HG03064 (cell line): ENCODE measurements around the gene TMEM179B.
"Not testable (repeated sequence)": the region's sequence is repeated elsewhere in the genome, so short reads cannot be mapped to it uniquely, and the experiment has no call there.

ENCODE experiments used
- ATAC-seq: cut with Tn5 transposase; IDR thresholded peaks from one replicate; pipeline ENCODE4 v1.9.1; 2021; ENCODE audit warnings: low read depth; ENCODE audit not compliant: unreplicated experiment

The TMEM179B gene

DNA sequence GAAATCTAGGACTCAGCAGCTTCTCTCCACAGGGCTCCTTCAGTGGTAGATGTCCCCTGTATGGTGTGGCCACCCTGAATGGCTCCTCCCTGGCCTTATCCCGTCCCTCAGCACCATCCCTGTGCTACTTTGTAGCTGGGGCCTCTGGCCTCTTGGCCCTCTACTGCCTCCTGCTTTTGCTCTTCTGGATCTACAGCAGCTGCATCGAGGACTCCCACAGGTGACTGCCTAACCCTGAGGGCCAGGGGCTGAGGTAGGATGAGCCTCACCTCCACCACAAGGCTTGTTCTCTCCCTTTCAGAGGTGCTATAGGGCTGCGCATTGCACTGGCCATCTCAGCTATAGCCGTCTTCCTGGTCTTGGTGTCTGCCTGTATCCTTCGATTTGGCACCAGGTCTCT, 1.8 kb downstream of the TMEM179B start:
- no peak for ATAC-seq

- ATAC-seq = no peak
Observed at GRCh38 chr11:62789576-62789975, 2.4 kb downstream of the TMEM179B start.

DNA sequence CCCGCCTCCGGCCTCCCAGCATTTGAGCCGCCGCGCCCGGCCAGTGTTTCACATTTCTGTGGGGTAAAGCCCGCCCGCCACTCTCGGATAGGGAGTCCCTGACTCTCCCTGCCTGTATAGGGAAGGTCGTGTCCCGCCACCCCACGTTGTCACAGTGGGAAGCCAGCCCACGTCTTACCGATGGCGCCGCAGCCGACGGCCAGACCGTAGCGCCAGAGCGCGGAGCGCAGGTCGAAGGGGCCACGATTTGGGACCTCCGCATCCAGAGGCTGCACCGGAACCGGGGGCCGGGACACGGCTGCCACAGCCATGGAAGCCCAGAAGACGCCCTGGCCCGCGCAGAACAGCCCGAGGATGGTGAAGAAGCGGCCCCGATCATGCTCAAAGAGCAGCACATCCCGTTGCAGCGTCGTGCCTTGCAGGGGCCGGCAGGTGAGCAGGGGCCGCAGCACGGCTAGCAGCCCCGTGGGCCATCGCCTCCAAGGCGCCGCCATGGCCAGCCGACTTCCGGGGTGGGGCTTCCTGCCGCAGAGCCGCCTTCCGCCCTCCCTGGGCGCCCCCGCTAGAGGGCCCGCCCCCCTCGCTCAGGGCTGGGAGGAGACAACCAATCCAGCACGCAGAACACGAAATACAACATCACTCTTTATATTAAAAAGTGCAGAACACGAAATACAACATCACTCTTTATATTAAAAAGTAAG, 4.4 kb downstream of the TMEM179B start, which contains the start of gene TMEM223:
Gene TMEM223 (minus strand): TSS at position 506 of the 701 bp plus-strand sequence. CDS start 12 bp downstream, at position 494.
- ATAC-seq = peak; percentile 54

DNA sequence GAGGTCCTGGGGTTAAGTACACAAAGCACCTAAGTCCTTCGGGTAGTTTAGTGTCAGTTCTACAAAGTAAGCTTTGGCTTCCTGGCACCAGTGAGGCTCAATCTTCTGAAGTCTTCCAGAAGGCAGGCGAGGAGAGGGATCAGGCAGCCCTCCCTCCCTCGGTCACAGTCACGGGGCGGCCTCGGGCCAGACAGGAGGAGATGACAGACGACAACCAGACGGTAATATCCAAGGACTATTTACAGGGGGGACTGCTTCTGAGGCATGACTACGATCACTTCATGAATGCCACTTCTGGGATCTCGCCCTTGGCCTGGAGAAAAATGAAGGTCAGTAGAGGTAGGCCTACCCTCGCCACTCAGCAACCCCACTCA, 5.0 kb downstream of the TMEM179B start:
- no peak for ATAC-seq

DNA sequence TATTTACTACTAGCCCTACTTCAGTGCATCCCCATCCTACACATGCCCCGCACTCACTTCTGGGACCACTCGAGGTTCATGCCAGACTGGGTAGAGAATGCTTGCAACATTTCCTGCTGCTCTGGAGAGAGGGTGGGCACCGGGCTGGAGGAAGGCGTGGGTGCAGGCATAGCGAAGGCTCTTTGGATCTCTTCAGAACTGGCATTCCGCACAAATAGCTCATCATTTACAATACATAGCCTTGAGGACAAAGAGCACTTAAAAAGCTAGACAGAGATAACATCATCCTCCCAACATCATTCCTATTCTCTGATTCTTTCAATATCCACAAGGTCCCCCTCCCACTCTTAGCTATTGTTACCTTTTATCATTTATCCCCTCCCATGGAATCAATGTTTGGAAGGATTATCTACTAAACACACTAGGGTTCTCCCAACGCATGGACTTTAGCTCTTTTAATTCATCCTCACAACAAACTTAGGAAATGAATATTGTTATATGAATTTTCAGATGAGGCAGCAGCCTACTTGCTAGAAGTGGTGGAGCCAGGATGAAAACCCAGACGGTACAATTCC, 7.1 kb downstream of the TMEM179B start:
- ATAC-seq = no peak

DNA sequence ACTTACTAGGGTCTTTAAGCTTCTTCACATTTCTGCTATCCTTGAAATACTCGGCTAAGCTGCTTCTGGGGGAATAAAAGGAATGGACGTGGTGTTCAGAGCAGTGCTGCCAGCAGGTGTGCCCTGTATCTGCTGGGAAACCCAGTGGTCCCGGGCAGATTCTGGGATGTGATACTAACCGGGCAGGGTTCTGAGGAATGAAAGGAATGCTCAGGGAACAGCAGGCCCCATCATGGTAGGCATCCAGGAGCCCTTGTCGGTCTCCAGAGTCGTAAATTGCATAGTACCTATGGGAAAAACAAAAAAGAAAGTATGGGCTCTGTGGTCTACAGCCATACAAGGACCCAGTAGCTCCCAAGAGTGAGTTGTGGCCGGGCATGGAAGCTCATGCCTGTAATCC, 9.1 kb downstream of the TMEM179B start:
- ATAC-seq = no peak

- no peak for ATAC-seq
Observed at GRCh38 chr11:62799486-62799885, 12.3 kb downstream of the TMEM179B start.

DNA sequence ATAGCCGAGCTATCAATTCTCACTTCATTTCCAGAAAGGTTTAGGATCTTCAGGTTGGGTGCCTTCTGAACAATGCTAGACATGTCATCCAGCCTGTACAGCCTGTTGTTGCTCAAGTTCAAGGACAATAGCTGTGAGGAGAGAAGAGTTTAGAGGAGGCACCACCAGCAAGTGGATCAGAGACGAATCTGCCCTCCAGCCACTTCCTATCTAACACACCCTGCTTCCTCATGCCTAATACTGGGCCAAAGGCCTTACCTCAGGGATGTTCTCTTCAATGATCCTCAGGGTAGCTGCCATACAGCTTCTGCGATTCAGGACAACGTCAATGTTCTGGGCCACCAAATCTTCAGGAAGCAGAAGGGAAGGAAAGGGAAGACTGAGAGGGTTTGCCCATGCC, 13.9 kb downstream of the TMEM179B start:
- no peak for ATAC-seq

GRCh38 chr11:62804310-62805075, 17.3 kb downstream of the TMEM179B start:
- ATAC-seq = peak; percentile 8

GRCh38 chr11:62805076-62805892, 18.1 kb downstream of the TMEM179B start, which contains the start of gene NXF1:
NXF1 (minus strand) TSS chr11:62805440; CDS start chr11:62805356, 84 bp downstream.
- peak; percentile 73 for ATAC-seq

DNA sequence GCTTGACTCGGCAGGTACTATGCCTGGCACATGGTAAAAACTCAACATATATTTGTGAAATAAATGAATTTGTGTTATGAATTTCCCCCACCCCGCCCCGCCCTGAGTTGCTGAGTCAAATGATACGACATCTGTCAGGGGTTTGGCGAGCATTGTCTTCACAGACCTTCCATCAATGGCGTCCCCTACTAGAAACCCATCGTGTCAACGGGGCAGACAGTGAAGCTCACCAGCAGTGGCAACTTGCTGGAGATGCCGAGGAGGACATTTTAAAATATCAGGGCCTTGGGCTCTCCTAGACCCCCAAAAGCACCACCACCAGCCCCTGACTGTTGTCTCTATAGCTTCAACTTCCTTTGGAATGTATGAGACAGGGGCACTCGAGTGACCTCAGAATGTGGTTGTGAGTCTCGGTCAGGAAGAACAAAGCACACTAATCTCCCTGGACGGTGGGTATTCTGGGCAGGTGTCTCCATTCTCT, 18.8 kb downstream of the TMEM179B start:
- ATAC-seq = no peak

- ATAC-seq = no peak
Observed at GRCh38 chr11:62806611-62807121, 19.5 kb downstream of the TMEM179B start.

DNA sequence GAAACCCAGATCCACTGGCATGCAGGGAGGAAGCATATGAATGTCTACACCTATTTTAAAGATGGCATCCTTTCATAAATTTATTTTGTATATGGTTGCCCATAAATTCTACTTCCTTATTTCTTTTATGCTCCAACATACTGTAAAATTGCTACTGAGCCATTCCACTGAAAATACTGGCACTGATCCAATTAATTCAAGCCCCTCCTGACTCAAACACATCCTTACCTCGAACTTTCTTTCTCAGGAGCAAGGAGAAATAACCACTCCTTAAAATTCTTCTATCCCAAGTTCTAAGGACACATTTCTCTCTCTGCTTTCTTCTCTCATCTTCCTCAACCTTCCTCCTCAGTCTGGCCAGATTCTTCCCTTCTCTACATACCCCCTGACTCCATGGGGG, 23.5 kb downstream of the TMEM179B start:
- ATAC-seq = no peak

DNA sequence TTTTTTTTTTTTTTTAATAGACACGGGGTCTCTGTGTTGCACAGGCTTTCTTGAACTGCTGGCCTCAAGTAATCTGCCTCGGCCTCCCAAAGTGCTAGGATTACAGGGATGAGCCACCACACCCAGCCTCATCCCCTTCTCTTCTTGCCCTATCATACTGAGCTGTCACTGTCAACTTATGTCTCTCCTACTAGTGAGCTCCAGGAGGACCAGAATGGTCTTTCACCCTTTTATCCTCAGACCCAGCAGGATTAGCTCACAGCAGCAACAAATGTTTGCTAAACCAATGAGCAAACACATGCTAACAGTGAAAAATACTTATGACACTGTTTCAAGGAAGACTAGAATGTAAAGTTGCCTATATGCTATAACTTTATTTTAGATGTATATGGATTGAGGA, 24.5 kb downstream of the TMEM179B start:
- no peak for ATAC-seq

GRCh38 chr11:62816557-62816956, 29.4 kb downstream of the TMEM179B start:
- ATAC-seq = no peak

- no peak for ATAC-seq
Observed at GRCh38 chr11:62817129-62817528, 29.9 kb downstream of the TMEM179B start.

- ATAC-seq = no peak
Observed at GRCh38 chr11:62823677-62824076, 36.5 kb downstream of the TMEM179B start.

- ATAC-seq = not testable (repeated sequence)
Observed at GRCh38 chr11:62828130-62828529, 40.9 kb downstream of the TMEM179B start.

GRCh38 chr11:62830904-62831519, 43.8 kb downstream of the TMEM179B start:
- no peak for ATAC-seq
